Chondrocyte (in vitro differentiated cells): Measurements from ENCODE around the gene C10orf88. TPM values are rescaled to one million over a fixed set of nuclear protein-coding genes. Genes with fewer than 3 reads are reported as not detected.

Experiments used
- DNase-seq: peaks from one replicate; pipeline ENCODE4 v3.0.0; 2021; ENCODE audit warnings: mixed read lengths, low spot score
- H3K27ac Mint-ChIP-seq: one replicate; pipeline ENCODE4 v1.8.0; 2021; ENCODE audit warnings: mild to moderate bottlenecking, moderate library complexity, mixed read lengths; ENCODE audit not compliant: unreplicated experiment
- H3K27me3 Mint-ChIP-seq: 2 replicates; pipeline ENCODE4 v1.8.0; 2021; ENCODE audit warnings: low read depth, mixed read lengths
- H3K36me3 Mint-ChIP-seq: 2 replicates; pipeline ENCODE4 v1.8.0; 2021; ENCODE audit warnings: low read depth, mixed read lengths
- H3K4me1 Mint-ChIP-seq: 2 replicates; pipeline ENCODE4 v1.8.0; 2021; ENCODE audit warnings: low read depth, mild to moderate bottlenecking, mixed read lengths
- H3K4me3 Mint-ChIP-seq: one replicate; pipeline ENCODE4 v1.8.0; 2021; ENCODE audit warnings: mild to moderate bottlenecking, moderate library complexity, mixed read lengths; ENCODE audit not compliant: unreplicated experiment
- H3K9me3 Mint-ChIP-seq: 2 replicates; pipeline ENCODE4 v1.8.0; 2021; ENCODE audit warnings: low read depth, mixed read lengths
- total RNA-seq: library from RNA; stranded (reverse); gene quantifications from 3 replicates; pipeline ENCODE4 v1.2.1, GENCODE V29; 2021
- TF ChIP-seq, protein P1 (sequence below): fragments of 200-600 bp; sonication (generic); IDR thresholded peaks from 2 replicates; pipeline ENCODE4 v1.5.0; 2021; ENCODE audit warnings: antibody characterized with exemption, mild to moderate bottlenecking, moderate library complexity

Gene C10orf88
- total RNA-seq, 1 donor from 2014 or later = 12.5 TPM

DNA sequence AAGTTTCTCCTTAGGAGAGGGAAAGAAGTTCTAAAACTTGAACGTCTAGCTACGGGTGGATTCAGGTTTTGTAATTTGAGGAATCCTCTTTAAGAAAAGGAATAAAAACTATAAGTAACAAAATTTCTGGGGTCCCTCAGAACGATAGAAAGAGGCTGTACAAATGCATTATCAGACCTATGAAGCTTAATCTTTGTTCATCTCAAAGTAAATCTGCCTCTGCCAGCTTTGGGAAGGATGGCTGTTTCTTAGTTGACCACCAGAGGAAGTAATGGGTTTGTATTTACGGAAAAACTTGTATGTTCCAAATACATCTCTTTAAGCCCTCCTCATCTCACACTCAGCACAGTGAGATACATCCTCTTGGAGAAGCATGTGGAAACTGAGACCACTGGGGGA, 27.0 kb upstream of the C10orf88 start:
- TF ChIP-seq, protein P1, sequence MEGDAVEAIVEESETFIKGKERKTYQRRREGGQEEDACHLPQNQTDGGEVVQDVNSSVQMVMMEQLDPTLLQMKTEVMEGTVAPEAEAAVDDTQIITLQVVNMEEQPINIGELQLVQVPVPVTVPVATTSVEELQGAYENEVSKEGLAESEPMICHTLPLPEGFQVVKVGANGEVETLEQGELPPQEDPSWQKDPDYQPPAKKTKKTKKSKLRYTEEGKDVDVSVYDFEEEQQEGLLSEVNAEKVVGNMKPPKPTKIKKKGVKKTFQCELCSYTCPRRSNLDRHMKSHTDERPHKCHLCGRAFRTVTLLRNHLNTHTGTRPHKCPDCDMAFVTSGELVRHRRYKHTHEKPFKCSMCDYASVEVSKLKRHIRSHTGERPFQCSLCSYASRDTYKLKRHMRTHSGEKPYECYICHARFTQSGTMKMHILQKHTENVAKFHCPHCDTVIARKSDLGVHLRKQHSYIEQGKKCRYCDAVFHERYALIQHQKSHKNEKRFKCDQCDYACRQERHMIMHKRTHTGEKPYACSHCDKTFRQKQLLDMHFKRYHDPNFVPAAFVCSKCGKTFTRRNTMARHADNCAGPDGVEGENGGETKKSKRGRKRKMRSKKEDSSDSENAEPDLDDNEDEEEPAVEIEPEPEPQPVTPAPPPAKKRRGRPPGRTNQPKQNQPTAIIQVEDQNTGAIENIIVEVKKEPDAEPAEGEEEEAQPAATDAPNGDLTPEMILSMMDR = peak; percentile 73
- peak overlapping the region; percentile 83 for H3K4me3 Mint-ChIP-seq
- no peak for DNase-seq
- peak overlapping the region; percentile 95 for H3K27ac Mint-ChIP-seq
- H3K27me3 Mint-ChIP-seq = peaks cover 6% of the 10 kb centered on the region
- H3K36me3 Mint-ChIP-seq = peaks cover 1% of the 10 kb centered on the region
- H3K9me3 Mint-ChIP-seq = no peaks in the 10 kb centered on the region
- peaks cover 14% of the 10 kb centered on the region for H3K4me1 Mint-ChIP-seq

DNA sequence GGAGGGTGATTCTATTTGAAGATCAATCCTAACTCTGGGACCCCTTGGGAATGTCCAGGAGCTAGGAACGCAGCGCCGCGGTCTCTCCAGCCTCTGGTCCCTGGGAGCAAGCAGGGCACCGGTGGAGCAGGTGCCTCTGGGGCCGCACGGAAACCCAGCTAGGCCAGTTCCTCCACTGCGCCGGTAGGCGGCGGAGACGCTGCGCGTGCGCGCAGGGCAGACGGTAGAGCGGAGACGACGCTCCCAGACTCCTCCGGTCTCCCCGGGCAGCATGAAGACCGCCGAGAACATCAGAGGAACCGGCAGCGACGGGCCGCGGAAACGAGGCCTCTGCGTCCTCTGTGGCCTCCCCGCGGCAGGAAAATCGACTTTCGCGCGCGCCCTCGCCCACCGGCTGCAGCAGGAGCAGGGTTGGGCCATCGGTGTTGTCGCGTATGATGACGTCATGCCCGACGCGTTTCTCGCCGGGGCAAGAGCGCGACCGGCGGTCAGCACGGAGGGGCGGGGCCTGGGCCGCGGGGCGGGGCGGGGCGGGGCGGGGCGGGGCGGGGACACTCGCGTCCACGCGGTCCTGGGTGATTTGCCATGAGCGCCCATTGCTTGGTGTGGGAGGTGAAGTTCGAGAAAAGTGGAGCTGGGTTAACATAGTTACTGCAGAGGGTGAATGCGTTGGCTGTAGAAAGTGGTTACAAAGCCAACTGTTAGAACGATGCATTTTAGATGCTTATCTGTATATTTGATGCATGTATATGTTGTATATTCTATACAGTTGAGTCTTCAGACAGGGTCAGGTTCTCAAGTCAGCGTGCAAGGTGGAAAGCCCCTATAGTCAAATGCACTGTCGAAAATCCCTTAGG, 26.4 kb upstream of the C10orf88 start, which contains the start of gene PSTK:
TSS of gene PSTK (plus strand) at position 193 of the 857 bp plus-strand sequence. CDS start at position 272, 79 bp downstream.
- TF ChIP-seq, protein P1 = peak; percentile 91
- peak within 1 kb of the TSS; percentile 83 for H3K4me3 Mint-ChIP-seq
- peaks cover 6% of the 10 kb centered on the region for H3K27me3 Mint-ChIP-seq
- peak within 1 kb of the TSS; percentile 95 for H3K27ac Mint-ChIP-seq
- peaks cover 1% of the 10 kb centered on the region for H3K36me3 Mint-ChIP-seq
- no peaks in the 10 kb centered on the region for H3K9me3 Mint-ChIP-seq
- DNase-seq = peak; percentile 95
- peaks cover 14% of the 10 kb centered on the region for H3K4me1 Mint-ChIP-seq

DNA sequence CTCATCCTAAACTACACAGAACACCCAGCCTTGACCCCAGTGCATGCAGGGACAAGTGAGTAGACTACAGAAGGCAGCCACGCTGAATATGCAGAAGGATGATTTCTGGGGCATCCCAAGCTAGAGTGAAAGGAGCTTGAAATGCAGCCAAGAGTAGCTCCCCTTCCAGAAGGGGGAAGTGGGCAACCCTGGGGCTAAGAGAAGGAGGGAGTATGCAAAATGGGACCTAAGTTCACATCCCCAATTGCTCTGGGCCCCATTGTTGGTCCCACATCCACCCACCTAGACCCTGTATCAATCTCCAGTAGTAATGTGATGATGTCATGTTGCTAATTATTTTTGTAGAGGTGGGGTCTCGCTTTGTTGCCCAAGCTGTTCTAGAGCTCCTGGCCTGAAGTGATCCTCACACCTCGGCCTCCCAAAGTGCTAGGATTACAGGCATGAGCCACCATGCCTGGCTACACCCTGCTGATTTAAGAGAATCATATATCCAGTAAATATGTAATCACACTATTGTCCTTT, 20.6 kb upstream of the C10orf88 start:
- Mint-ChIP-seq H3K27me3 (peaks cover 6% of the 10 kb centered on the region), H3K27ac (no peak overlapping the region), H3K9me3 (no peaks in the 10 kb centered on the region), H3K4me1 (peaks cover under 1% of the 10 kb centered on the region), H3K36me3 (no peaks in the 10 kb centered on the region), H3K4me3 (no peak overlapping the region)
- no peak for DNase-seq
- TF ChIP-seq, protein P1 = no peak

DNA sequence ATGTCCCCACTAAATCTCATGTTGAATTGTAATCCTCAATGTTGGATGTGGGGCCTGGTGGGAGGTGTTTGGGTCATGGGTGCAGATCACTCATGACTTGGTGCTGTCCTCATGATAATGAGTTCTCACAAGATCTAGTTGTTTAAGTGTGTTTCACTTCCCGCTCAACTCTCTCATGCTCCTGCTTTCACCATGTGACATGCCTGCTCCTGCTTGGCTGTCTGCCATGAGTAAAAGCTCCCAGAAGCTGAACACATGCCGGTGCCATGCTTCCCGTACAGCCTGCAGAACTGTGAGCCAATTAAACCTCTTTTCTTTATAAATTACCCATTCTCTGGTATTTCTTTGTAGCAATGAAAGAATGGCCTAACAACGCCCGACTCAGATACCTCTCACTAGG, 20.0 kb upstream of the C10orf88 start:
- peaks cover 5% of the 10 kb centered on the region for H3K9me3 Mint-ChIP-seq
- H3K36me3 Mint-ChIP-seq = no peaks in the 10 kb centered on the region
- DNase-seq = no peak
- TF ChIP-seq, protein P1 = no peak
- no peaks in the 10 kb centered on the region for H3K4me1 Mint-ChIP-seq
- H3K27ac Mint-ChIP-seq = no peak overlapping the region
- H3K4me3 Mint-ChIP-seq = no peak overlapping the region
- peaks cover 6% of the 10 kb centered on the region for H3K27me3 Mint-ChIP-seq

DNA sequence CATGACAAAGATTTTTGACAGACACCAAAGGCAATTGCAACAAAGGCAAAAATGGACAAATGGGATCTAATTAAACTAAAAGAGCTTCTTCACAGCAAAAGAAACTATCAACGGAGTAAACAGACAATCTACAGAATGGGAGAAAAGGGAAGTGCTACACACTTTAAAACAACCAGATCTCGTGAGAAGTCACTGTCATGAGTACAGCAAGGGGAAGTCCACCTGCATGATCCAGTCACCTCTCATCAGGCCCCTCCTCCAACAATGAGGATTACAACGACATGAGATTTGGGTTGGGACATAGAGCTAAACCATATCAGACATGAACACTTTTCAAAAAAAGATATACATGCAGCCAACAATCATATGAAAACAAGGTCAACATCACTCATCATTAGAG, 14.7 kb upstream of the C10orf88 start:
- TF ChIP-seq, protein P1 = no peak
- H3K4me1 Mint-ChIP-seq = no peaks in the 10 kb centered on the region
- peaks cover 2% of the 10 kb centered on the region for H3K36me3 Mint-ChIP-seq
- no peak overlapping the region for H3K4me3 Mint-ChIP-seq
- no peak for DNase-seq
- H3K27me3 Mint-ChIP-seq = no peaks in the 10 kb centered on the region
- peaks cover 45% of the 10 kb centered on the region for H3K9me3 Mint-ChIP-seq
- no peak overlapping the region for H3K27ac Mint-ChIP-seq
